Mucosa of rectum (tissue), 2 donors: ENCODE results near the gene SH3RF3.

Experiments used
- H3K27ac ChIP-seq, 2 donors: one replicate each; pipeline ENCODE4 v1.7.0; 2013; ENCODE audit warnings: inconsistent platforms in 2 of 2, low read depth in 2 of 2, low read length in 2 of 2
- H3K27me3 ChIP-seq, 2 donors: one replicate each; pipeline ENCODE4 v1.7.0; 2013; ENCODE audit warnings: low read length in 2 of 2; ENCODE audit not compliant: control insufficient read depth in 2 of 2, insufficient read depth in 2 of 2
- H3K36me3 ChIP-seq, 2 donors: one replicate each; pipeline ENCODE4 v1.7.0; 2013; ENCODE audit warnings: low read length in 2 of 2; ENCODE audit not compliant: control insufficient read depth in 2 of 2, insufficient read depth in 2 of 2
- H3K4me1 ChIP-seq, 2 donors: one replicate each; pipeline ENCODE4 v1.7.0; 2013; ENCODE audit warnings: low read length in 2 of 2, mild to moderate bottlenecking in 1 of 2; ENCODE audit not compliant: control insufficient read depth in 2 of 2, insufficient read depth in 2 of 2
- H3K4me3 ChIP-seq, 2 donors: one replicate each; pipeline ENCODE4 v1.7.0; 2013; ENCODE audit warnings: low read length in 2 of 2
- H3K9ac ChIP-seq, 2 donors: one replicate each; pipeline ENCODE4 v1.7.0; 2013; ENCODE audit warnings: low read length in 2 of 2, low read depth in 1 of 2, mild to moderate bottlenecking in 1 of 2
- H3K9me3 ChIP-seq, 2 donors: one replicate each; pipeline ENCODE4 v1.7.0; 2013; ENCODE audit warnings: low read length in 2 of 2; ENCODE audit not compliant: control insufficient read depth in 2 of 2
- donor health status: healthy.
- donor health status: Normal muscosa, but diverticular disease.

The SH3RF3 gene

GRCh38 chr2:109264595-109265328, 135.8 kb downstream of the SH3RF3 start:
- H3K9ac ChIP-seq = no peak overlapping the region
- H3K4me3 ChIP-seq = no peak overlapping the region
- no peak overlapping the region for H3K27ac ChIP-seq
- H3K36me3 ChIP-seq = no peaks in the 10 kb centered on the region
- no peaks in the 10 kb centered on the region for H3K9me3 ChIP-seq
- peaks cover 17 to 18% of the 10 kb centered on the region in 2 donors for H3K4me1 ChIP-seq
- H3K27me3 ChIP-seq = no peaks in the 10 kb centered on the region

GRCh38 chr2:109265369-109265768, 136.4 kb downstream of the SH3RF3 start:
- Histone ChIP-seq H3K4me3 (no peak overlapping the region), H3K9me3 (no peaks in the 10 kb centered on the region), H3K27ac (no peak overlapping the region), H3K27me3 (no peaks in the 10 kb centered on the region), H3K4me1 (peaks cover 17 to 18% of the 10 kb centered on the region in 2 donors), H3K9ac (no peak overlapping the region), H3K36me3 (no peaks in the 10 kb centered on the region)

GRCh38 chr2:109265953-109266352, 136.9 kb downstream of the SH3RF3 start:
- no peak overlapping the region for H3K27ac ChIP-seq
- H3K36me3 ChIP-seq = no peaks in the 10 kb centered on the region
- H3K9ac ChIP-seq = no peak overlapping the region
- H3K4me3 ChIP-seq = no peak overlapping the region
- H3K27me3 ChIP-seq = no peaks in the 10 kb centered on the region
- H3K9me3 ChIP-seq = no peaks in the 10 kb centered on the region
- peaks cover 16 to 18% of the 10 kb centered on the region in 2 donors for H3K4me1 ChIP-seq

- no peak overlapping the region for H3K27ac ChIP-seq
- H3K9ac ChIP-seq = no peak overlapping the region
- H3K27me3 ChIP-seq = no peaks in the 10 kb centered on the region
- H3K9me3 ChIP-seq = no peaks in the 10 kb centered on the region
- H3K36me3 ChIP-seq = no peaks in the 10 kb centered on the region
- peaks cover 16 to 17% of the 10 kb centered on the region in 2 donors for H3K4me1 ChIP-seq
- H3K4me3 ChIP-seq = no peak overlapping the region
Observed at GRCh38 chr2:109266496-109266895, 137.5 kb downstream of the SH3RF3 start.

- Histone ChIP-seq H3K27ac (no peak overlapping the region), H3K9me3 (no peaks in the 10 kb centered on the region), H3K4me3 (no peak overlapping the region), H3K27me3 (no peaks in the 10 kb centered on the region), H3K9ac (no peak overlapping the region), H3K4me1 (peaks cover 10 to 12% of the 10 kb centered on the region in 2 donors), H3K36me3 (no peaks in the 10 kb centered on the region)
Observed at GRCh38 chr2:109266998-109267854, 138.2 kb downstream of the SH3RF3 start.

- Histone ChIP-seq H3K27ac (no peak overlapping the region), H3K9ac (no peak overlapping the region), H3K36me3 (no peaks in the 10 kb centered on the region), H3K4me3 (no peak overlapping the region), H3K9me3 (no peaks in the 10 kb centered on the region), H3K27me3 (no peaks in the 10 kb centered on the region), H3K4me1 (peaks cover 10 to 12% of the 10 kb centered on the region in 2 donors)
Observed at GRCh38 chr2:109268916-109269315, 139.9 kb downstream of the SH3RF3 start.

GRCh38 chr2:109269706-109270504, 140.9 kb downstream of the SH3RF3 start:
- H3K4me1 ChIP-seq = peaks cover 10 to 12% of the 10 kb centered on the region in 2 donors
- H3K27me3 ChIP-seq = no peaks in the 10 kb centered on the region
- H3K27ac ChIP-seq = peak overlapping the region in 1 of 2 donors; percentile 5
- H3K9ac ChIP-seq = no peak overlapping the region
- no peaks in the 10 kb centered on the region for H3K36me3 ChIP-seq
- H3K9me3 ChIP-seq = no peaks in the 10 kb centered on the region
- no peak overlapping the region for H3K4me3 ChIP-seq

- H3K36me3 ChIP-seq = no peaks in the 10 kb centered on the region
- peak overlapping the region; percentile 5 to 19 for H3K27ac ChIP-seq
- no peak overlapping the region for H3K4me3 ChIP-seq
- H3K4me1 ChIP-seq = peaks cover 7 to 10% of the 10 kb centered on the region in 2 donors
- no peaks in the 10 kb centered on the region for H3K9me3 ChIP-seq
- H3K27me3 ChIP-seq = no peaks in the 10 kb centered on the region
- H3K9ac ChIP-seq = no peak overlapping the region
Observed at GRCh38 chr2:109270505-109271312, 141.7 kb downstream of the SH3RF3 start.

- Histone ChIP-seq H3K4me1 (peaks cover 7 to 10% of the 10 kb centered on the region in 2 donors), H3K9ac (no peak overlapping the region), H3K36me3 (no peaks in the 10 kb centered on the region), H3K9me3 (no peaks in the 10 kb centered on the region), H3K27me3 (no peaks in the 10 kb centered on the region), H3K27ac (no peak overlapping the region), H3K4me3 (no peak overlapping the region)
Observed at GRCh38 chr2:109271920-109272319, 142.9 kb downstream of the SH3RF3 start.
